Subcutaneous abdominal adipose tissue (tissue), 5 donors: Measurements from ENCODE around the gene PLCB4.
"Not testable (repeated sequence)": the region's sequence is repeated elsewhere in the genome, so short reads cannot be mapped to it uniquely, and the experiment has no call there.

Experiments used
- H3K27ac ChIP-seq: one replicate; pipeline ENCODE4 v1.7.0; 2013; ENCODE audit warnings: low read depth, mild to moderate bottlenecking, inconsistent platforms, low read length, moderate library complexity
- H3K27me3 ChIP-seq, 5 donors: one replicate each; pipeline ENCODE4 v1.7.0; 2013; ENCODE audit warnings: low read length in 5 of 5, inconsistent platforms in 1 of 5; ENCODE audit not compliant: control insufficient read depth in 5 of 5, insufficient read depth in 4 of 5
- H3K36me3 ChIP-seq, 5 donors: one replicate each; pipeline ENCODE4 v1.7.0; 2013; ENCODE audit warnings: low read length in 5 of 5; ENCODE audit not compliant: control insufficient read depth in 5 of 5, insufficient read depth in 5 of 5
- H3K4me1 ChIP-seq, 5 donors: one replicate each; pipeline ENCODE4 v1.7.0; 2013; ENCODE audit warnings: low read length in 5 of 5, mild to moderate bottlenecking in 3 of 5, moderate library complexity in 1 of 5; ENCODE audit not compliant: control insufficient read depth in 5 of 5, insufficient read depth in 5 of 5
- H3K4me3 ChIP-seq, 5 donors: one replicate each; pipeline ENCODE4 v1.7.0; 2013; ENCODE audit warnings: low read length in 5 of 5, low read depth in 1 of 5
- H3K9ac ChIP-seq, 5 donors: one replicate each; pipeline ENCODE4 v1.7.0; 2013; ENCODE audit warnings: low read length in 5 of 5, mild to moderate bottlenecking in 4 of 5, moderate library complexity in 3 of 5
- H3K9me3 ChIP-seq, 5 donors: one replicate each; pipeline ENCODE4 v1.7.0; 2013; ENCODE audit warnings: low read length in 5 of 5; ENCODE audit not compliant: control insufficient read depth in 5 of 5
- donor health status: healthy.
- donor health status: healthy.
- donor health status: healthy.
- donor health status: healthy.
- donor health status: healthy.

PLCB4 gene

DNA sequence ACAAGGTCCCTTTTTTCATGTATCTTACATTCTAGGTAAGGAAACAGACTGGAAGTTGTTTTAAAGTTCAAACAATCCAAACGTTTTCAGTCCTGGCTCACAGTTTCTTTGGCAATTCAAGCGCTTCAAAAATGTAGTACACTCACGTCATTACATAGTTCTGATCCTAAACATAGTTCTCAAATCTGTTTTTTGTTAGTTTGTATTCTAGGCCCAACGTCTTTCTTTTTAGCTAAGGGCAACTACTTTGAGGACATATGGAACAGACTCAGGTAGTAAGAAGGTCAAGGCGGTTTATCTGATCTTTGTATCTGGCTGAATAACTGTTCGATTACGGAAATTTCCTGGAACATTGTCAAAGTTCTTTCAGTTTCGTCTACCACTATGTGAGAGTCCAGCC is 36.9 kb upstream of the PLCB4 start:
- no peaks in the 10 kb centered on the region for H3K27me3 ChIP-seq
- peaks cover 0 to 6% (median 0%) of the 10 kb centered on the region in 5 donors for H3K4me1 ChIP-seq
- peaks cover 0 to 3% (median 0%) of the 10 kb centered on the region in 5 donors for H3K9me3 ChIP-seq
- no peak overlapping the region for H3K4me3 ChIP-seq
- no peaks in the 10 kb centered on the region for H3K36me3 ChIP-seq
- no peak overlapping the region for H3K27ac ChIP-seq
- no peak overlapping the region for H3K9ac ChIP-seq

DNA sequence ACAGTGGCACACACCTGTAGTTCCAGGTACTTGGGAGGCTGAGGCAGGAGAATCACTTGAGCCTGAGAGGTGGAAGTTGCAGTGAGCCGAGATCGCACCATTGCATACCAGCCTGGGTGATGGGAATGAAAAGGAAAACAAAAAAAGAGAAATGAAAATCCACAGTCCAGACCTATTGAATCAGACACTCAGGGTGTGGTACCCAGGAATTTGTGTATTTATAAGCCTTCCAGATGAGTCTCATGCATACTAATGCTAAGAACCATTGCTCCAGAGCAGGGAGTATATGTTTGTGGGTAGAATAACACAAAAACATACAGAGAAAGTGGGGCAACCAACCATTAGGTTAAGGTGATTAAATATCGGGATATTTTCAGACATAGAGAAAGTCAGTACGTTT is 36.1 kb upstream of the PLCB4 start:
- H3K36me3 ChIP-seq, result no peaks in the 10 kb centered on the region
- no peak overlapping the region for H3K9ac ChIP-seq
- no peaks in the 10 kb centered on the region for H3K27me3 ChIP-seq
- no peak overlapping the region for H3K27ac ChIP-seq
- H3K4me1 ChIP-seq, result peaks cover 0 to 6% (median 0%) of the 10 kb centered on the region in 5 donors
- peaks cover 0 to 3% (median 0%) of the 10 kb centered on the region in 5 donors for H3K9me3 ChIP-seq
- no peak overlapping the region for H3K4me3 ChIP-seq

DNA sequence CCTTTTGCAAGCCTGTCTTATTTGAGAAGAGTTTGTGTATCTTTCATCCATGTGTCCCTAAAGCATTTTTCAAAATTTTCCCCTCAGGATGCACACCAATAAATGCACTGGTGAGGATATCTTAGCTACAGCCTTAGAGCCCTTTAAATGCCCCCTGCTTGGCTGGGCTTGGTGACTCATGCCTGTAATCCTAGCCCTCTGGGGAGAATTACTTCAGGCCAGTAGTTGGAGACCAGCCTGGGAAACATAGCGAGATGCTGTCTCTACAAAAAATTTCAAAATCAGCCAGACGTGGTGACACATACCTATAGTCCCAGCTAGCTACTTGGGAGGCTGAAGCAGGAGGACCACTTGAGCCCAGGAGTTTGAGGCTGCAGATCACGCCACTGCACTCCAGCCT is 33.8 kb upstream of the PLCB4 start:
- Histone ChIP-seq H3K4me3 (no peak overlapping the region), H3K36me3 (no peaks in the 10 kb centered on the region), H3K9me3 (peaks cover 0 to 3% (median 0%) of the 10 kb centered on the region in 5 donors), H3K27ac (no peak overlapping the region), H3K27me3 (no peaks in the 10 kb centered on the region), H3K9ac (no peak overlapping the region), H3K4me1 (peaks cover 0 to 6% (median 0%) of the 10 kb centered on the region in 5 donors)

GRCh38 chr20:9036593-9036992 is 32.3 kb upstream of the PLCB4 start:
- Histone ChIP-seq H3K36me3 (no peaks in the 10 kb centered on the region), H3K9me3 (no peaks in the 10 kb centered on the region), H3K27me3 (no peaks in the 10 kb centered on the region), H3K27ac (no peak overlapping the region), H3K4me3 (no peak overlapping the region), H3K4me1 (peaks cover 0 to 6% (median 0%) of the 10 kb centered on the region in 5 donors), H3K9ac (no peak overlapping the region)

DNA sequence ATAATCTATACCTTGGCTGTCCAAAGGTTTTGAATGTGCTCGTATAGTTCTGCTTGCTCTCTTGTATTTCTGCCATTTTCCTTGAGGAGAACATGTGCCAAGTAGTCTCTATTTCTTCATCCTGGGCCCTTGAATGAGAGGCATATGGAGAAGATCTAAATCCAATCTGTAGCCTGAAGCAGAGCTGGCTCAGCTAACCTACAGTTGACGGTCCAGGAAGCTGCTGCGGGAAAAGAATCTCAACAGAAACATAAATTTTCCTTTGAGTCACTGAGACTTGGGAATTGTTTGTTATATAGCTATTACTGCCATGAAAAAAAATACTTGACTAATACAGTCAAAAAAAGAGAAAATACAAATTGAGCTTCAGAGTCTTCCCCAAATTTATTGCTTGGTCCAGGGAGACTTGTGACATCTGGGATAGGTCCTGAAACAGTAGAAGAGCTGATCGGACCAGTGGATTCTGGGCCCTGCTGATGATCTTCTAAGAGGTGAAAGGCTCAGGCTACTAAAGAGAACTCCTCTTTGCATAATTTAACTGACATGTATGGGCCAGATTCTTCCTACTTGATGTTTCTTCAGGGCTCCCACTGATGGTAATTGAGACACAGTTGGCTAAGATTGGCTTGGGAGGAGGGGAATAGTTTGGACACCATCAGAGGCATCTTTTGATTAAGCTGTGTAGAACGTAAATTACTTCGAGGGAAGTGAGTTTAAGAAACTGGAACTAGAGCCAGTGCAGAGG is 29.9 kb upstream of the PLCB4 start:
- H3K27ac ChIP-seq, result no peak overlapping the region
- no peaks in the 10 kb centered on the region for H3K27me3 ChIP-seq
- peaks cover 0 to 6% (median 0%) of the 10 kb centered on the region in 5 donors for H3K4me1 ChIP-seq
- H3K4me3 ChIP-seq, result no peak overlapping the region
- no peaks in the 10 kb centered on the region for H3K36me3 ChIP-seq
- H3K9me3 ChIP-seq, result no peaks in the 10 kb centered on the region
- H3K9ac ChIP-seq, result no peak overlapping the region

- Histone ChIP-seq H3K27ac (no peak overlapping the region), H3K9me3 (no peaks in the 10 kb centered on the region), H3K4me3 (no peak overlapping the region), H3K27me3 (no peaks in the 10 kb centered on the region), H3K36me3 (no peaks in the 10 kb centered on the region), H3K9ac (no peak overlapping the region), H3K4me1 (no peaks in the 10 kb centered on the region)
These were observed 27.9 kb upstream of the PLCB4 start for GRCh38 chr20:9040863-9041524.

DNA sequence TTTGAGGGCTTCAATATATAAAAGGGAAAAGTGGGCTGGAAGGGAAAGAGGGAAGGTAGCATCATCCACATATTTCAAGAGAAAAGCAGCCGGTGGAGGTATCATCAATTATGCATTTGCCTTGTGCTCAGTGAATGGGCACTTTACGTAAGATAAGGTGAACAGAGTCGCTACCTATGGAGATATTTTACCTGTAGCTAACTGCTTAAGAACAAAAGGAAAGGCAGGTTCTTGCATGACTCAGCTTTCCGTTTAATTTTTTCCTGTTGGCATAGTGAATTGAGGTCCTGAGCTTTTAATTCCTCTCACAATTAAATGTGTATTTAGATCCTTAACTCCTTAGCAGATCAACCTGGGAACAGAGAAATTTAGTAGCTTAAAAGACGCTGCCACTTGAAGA is 25.5 kb upstream of the PLCB4 start:
- Histone ChIP-seq H3K9me3 (peaks cover 0 to 7% (median 5%) of the 10 kb centered on the region in 5 donors), H3K27me3 (no peaks in the 10 kb centered on the region), H3K4me3 (no peak overlapping the region), H3K36me3 (no peaks in the 10 kb centered on the region), H3K9ac (no peak overlapping the region), H3K4me1 (no peaks in the 10 kb centered on the region), H3K27ac (no peak overlapping the region)

DNA sequence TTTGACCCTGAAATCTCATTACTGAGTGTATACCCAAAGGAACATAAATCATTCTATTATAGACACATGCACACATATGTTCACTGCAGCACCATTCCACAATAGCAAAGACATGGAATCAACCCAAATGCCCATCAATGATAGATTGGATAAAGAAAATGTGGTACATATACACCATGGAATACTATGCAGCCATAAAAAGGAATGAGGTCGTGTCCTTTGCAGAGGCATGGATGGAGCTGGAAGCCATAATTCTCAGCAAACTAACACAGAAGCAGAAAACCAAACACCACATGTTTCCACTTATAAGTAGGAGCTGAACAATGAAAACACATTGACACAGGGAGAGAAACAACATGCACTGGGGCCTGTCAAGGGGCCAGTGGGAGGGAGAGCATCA is 21.0 kb upstream of the PLCB4 start:
- H3K27me3 ChIP-seq, H3K4me1 ChIP-seq, H3K4me3 ChIP-seq, H3K36me3 ChIP-seq, H3K9ac ChIP-seq, H3K27ac ChIP-seq: not testable (repeated sequence)
- H3K9me3 ChIP-seq, result peaks cover 0 to 12% (median 9%) of the 10 kb centered on the region in 5 donors

DNA sequence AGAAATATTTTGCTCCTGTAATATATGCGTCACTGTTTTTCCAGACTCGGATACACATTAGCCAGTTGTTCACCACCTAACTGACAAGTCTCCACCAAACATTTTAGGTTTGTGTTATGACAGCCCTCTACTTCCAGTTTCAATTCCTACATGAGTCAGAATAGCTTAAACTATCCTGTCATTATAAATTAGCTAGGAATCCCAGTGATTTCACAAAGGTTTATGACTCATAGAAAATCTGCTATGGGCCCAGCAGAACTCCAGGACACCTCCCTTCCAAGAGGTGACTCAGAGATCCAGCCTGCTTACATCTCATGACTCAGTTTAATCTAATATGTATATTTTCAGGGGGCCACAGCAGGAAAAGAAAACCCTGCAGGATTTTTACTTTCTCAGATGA is 17.4 kb upstream of the PLCB4 start:
- Histone ChIP-seq H3K9ac (no peak overlapping the region), H3K9me3 (peaks cover 0 to 12% (median 9%) of the 10 kb centered on the region in 5 donors), H3K4me3 (no peak overlapping the region), H3K27ac (no peak overlapping the region), H3K4me1 (peaks cover 0 to 2% (median 0%) of the 10 kb centered on the region in 5 donors), H3K36me3 (no peaks in the 10 kb centered on the region), H3K27me3 (no peaks in the 10 kb centered on the region)

DNA sequence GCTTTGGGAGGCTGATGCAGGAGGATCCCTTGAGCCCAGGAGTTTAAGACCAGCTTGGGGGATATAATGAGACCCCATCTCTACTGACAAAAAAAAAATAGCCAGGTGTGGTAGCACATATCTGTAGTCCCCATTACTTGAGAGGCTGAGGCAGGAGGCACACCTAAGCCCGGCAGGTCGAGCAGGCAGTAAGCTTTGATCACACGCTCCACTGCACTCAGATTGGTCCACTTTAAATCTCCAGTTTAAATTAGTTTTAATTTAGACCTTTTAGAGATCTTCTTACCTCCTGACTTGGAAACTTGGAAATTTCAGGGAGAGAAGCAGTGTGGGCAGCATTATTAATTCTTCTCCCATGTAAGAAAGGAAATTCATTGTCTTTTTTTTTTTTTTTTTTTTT is 16.8 kb upstream of the PLCB4 start:
- H3K27ac ChIP-seq, result no peak overlapping the region
- no peak overlapping the region for H3K4me3 ChIP-seq
- no peak overlapping the region for H3K9ac ChIP-seq
- H3K27me3 ChIP-seq, result no peaks in the 10 kb centered on the region
- H3K9me3 ChIP-seq, result peaks cover 0 to 12% (median 9%) of the 10 kb centered on the region in 5 donors
- H3K4me1 ChIP-seq, result peaks cover 0 to 2% (median 0%) of the 10 kb centered on the region in 5 donors
- H3K36me3 ChIP-seq, result no peaks in the 10 kb centered on the region
